ENCODE data around the gene CCNL2. TPM values are rescaled to one million over a fixed set of nuclear protein-coding genes. Genes with fewer than 3 reads are reported as not detected.
A peak's percentile ranks its signal among the peaks of the same experiment; 100 is the strongest.

The CCNL2 gene
- total and polyA plus RNA-seq, 2 of the 13 experiments (the other 11 are each of a cell fraction or from before 2014, with no cell fraction given): 105 to 340 TPM

DNA sequence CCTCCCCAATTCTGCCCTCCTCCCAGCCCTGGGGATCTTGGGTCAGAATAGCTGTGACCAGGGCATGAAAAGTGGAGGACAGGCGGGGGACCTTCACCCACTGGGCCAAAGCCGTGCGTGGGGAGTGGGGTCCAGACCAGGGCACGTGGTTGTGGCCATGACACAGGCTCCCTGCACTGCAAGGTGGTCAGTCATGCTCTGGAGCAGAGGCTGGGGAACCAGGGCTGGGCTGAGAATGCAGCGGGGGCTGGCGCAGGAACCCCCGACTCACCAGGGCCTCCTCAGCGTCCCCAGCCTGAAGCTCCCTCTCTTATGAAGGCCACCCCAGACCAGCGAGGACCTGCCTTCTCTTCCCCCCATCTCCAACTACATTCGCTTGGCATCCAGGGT, 52.6 kb downstream of the CCNL2 start:
- H3K36me3 ChIP-seq (replicated peaks in 1 of 2; ENCODE audit: control insufficient read depth in 1 of 2, insufficient read depth in 2 of 2, low read length in 2 of 2): peaks cover 1 to 4% of the 10 kb centered on the region in 2 experiments; a peak in 3 of 5 replicates
- peak overlapping the region in 1 of 3 experiments; percentile 89; a peak in 1 of 6 replicates for H3K4me3 ChIP-seq (replicated peaks in 1 of 3; ENCODE audit: insufficient read depth in 1 of 3, low read depth in 2 of 3, low read length in 3 of 3)
- in situ Hi-C loops (cut with HindIII; ENCODE audit: extremely low pct_ligation_motif_present, low pct_unique_long_range_greater_than_20kb): no loop called here
- peak overlapping the region; percentile 82 for H3K27ac ChIP-seq (ENCODE audit: extremely low read length, insufficient read depth, low read length)
- peaks cover 45% of the 10 kb centered on the region for H3K4me1 ChIP-seq (ENCODE audit: insufficient read depth, low read length)
- intact Hi-C loops (cut with micrococcal nuclease; ENCODE audit: unreplicated experiment): no loop called here
- H3K79me2 ChIP-seq (ENCODE audit: insufficient read depth, low read length): peaks cover 48% of the 10 kb centered on the region
- BruUV-seq (replicated peaks): TSS peak; percentile 54
- peaks cover 29% of the 10 kb centered on the region; the same call in 1 of the 2 replicates for H4K20me1 ChIP-seq (ENCODE audit: insufficient read depth, low read length)
- no peaks in the 10 kb centered on the region for H3K9me3 ChIP-seq (ENCODE audit: low read length)
- DNase-seq (ENCODE audit: low spot score): no peak
- POLR2A ChIA-PET: interaction anchor here (0.9 to 2.7 kb wide), 6 partner anchors 11 to 86 kb away, joined by 3 to 20 read pairs (median 5); partner anchors contain the start of gene AURKAIP1
- CTCF ChIA-PET (ENCODE audit: low intra/inter-chr PET ratio, low total read pairs): no interaction called here
- H3K4me2 ChIP-seq (ENCODE audit: low read depth, low read length): peak overlapping the region; percentile 91
- WGBS (ENCODE audit: low lambda C conversion rate): 96% methylated on average over 10 of the region's 10 CpGs
- no peaks in the 10 kb centered on the region for H3K27me3 ChIP-seq (ENCODE audit: control insufficient read depth in 1 of 2, insufficient read depth in 2 of 2, low read length in 2 of 2)
- no peak for TF ChIP-seq CBX2 (IDR thresholded peaks at IDR 0.05; ENCODE audit: low read depth, low read length)
- TF ChIP-seq CBX2 (CRISPR knock-in tag; IDR thresholded peaks at IDR 0.05; ENCODE audit: low read depth): no peak
- TF ChIP-seq ZC3H13 (CRISPR knock-in tag; IDR thresholded peaks at IDR 0.05): no peak
- no peak for TF ChIP-seq GLI4 (CRISPR knock-in tag; IDR thresholded peaks at IDR 0.05; ENCODE audit: borderline replicate concordance)
- FAIRE-seq: no peak
- no peak overlapping the region for H2AFZ ChIP-seq (ENCODE audit: low read length)
- H3K9ac ChIP-seq (ENCODE audit: insufficient read depth, low read depth, low read length): no peak overlapping the region; the same call in 1 of the 2 replicates
- no peak for ATAC-seq

DNA sequence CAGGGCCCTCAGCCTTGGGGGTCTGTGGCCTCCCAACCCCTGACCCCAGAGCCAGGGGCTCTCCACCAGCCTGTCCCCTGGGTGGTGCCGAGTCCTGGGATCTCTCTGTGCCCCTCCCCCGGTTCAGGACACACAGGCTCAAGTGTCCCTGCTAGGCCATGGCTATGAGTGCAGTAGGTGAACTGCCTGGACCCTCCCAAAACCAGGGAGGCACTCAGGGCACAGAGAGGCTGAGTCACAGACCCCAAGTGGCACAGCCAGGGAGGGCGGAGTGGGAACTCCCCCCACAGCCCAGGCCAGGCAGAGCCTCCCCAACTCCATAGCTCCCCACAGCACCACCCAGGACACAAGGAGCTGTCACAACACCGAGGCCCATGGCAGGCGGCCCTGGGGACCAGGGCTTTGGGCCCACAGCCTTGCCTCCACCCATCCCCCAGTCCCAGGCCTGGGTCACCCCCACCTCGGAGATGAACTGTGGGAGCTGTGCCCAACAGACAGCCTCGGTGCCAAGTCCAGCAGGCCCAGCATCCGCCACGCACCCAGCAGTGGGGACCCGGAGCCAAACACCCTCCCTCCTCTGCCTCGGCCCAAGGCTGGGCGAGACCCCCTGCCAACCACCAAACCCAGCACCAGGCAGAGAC, 53.2 kb downstream of the CCNL2 start:
- Histone ChIP-seq H3K4me2 (ENCODE audit: low read depth, low read length) (peak overlapping the region; percentile 91), H3K79me2 (ENCODE audit: insufficient read depth, low read length) (peaks cover 48% of the 10 kb centered on the region), H3K9ac (ENCODE audit: insufficient read depth, low read depth, low read length) (peak overlapping the region; percentile 22; the same call in 1 of the 2 replicates), H3K4me3 (replicated peaks in 1 of 3; ENCODE audit: insufficient read depth in 1 of 3, low read depth in 2 of 3, low read length in 3 of 3) (peak overlapping the region in 1 of 3 experiments; percentile 89; a peak in 1 of 6 replicates), H3K27me3 (ENCODE audit: control insufficient read depth in 1 of 2, insufficient read depth in 2 of 2, low read length in 2 of 2) (no peaks in the 10 kb centered on the region), H3K4me1 (ENCODE audit: insufficient read depth, low read length) (peaks cover 42% of the 10 kb centered on the region), H3K36me3 (replicated peaks in 1 of 2; ENCODE audit: control insufficient read depth in 1 of 2, insufficient read depth in 2 of 2, low read length in 2 of 2) (peaks cover 3 to 9% of the 10 kb centered on the region in 2 experiments), H4K20me1 (ENCODE audit: insufficient read depth, low read length) (peaks cover 29% of the 10 kb centered on the region; the same call in 1 of the 2 replicates), H3K27ac (ENCODE audit: extremely low read length, insufficient read depth, low read length) (no peak overlapping the region), H3K9me3 (ENCODE audit: low read length) (no peaks in the 10 kb centered on the region), H2AFZ (ENCODE audit: low read length) (no peak overlapping the region)
- BruUV-seq (replicated peaks): no TSS peak
- ChIA-PET POLR2A (interaction anchor here (0.9 to 1.4 kb wide), 3 partner anchors 11 to 30 kb away, joined by 4 to 5 read pairs (median 5); partner anchors contain the start of gene AURKAIP1), CTCF (ENCODE audit: low intra/inter-chr PET ratio, low total read pairs) (interaction anchor here (2.5 kb wide), 1 partner anchor 26 kb away, joined by 11 read pairs; no protein-coding TSS in a partner anchor)
- intact Hi-C loops (cut with micrococcal nuclease; ENCODE audit: unreplicated experiment): loop anchor here (2.0 kb wide), 1 partner anchor 21 kb away; the partner anchor contains the start of genes CPTP and INTS11
- FAIRE-seq (no peak), ATAC-seq (no peak), DNase-seq (ENCODE audit: low spot score) (no peak)
- in situ Hi-C loops (cut with HindIII; ENCODE audit: extremely low pct_ligation_motif_present, low pct_unique_long_range_greater_than_20kb): no loop called here
- 82% methylated on average over 7 of the region's 12 CpGs for WGBS (ENCODE audit: low lambda C conversion rate)
- no peak for TF ChIP-seq ZNF556 (CRISPR knock-in tag; IDR thresholded peaks at IDR 0.05; ENCODE audit: borderline replicate concordance)
- no peak for TF ChIP-seq ZNF883 (CRISPR knock-in tag; IDR thresholded peaks at IDR 0.05; ENCODE audit: not compliant biosample characterization)
- TF ChIP-seq AGO2 (optimal IDR thresholded peaks at IDR 0.05; ENCODE audit: low read depth, low read length): peak; percentile 10
- TF ChIP-seq GABPB1 (CRISPR knock-in tag; IDR thresholded peaks at IDR 0.05): no peak
- TF ChIP-seq, protein P1, sequence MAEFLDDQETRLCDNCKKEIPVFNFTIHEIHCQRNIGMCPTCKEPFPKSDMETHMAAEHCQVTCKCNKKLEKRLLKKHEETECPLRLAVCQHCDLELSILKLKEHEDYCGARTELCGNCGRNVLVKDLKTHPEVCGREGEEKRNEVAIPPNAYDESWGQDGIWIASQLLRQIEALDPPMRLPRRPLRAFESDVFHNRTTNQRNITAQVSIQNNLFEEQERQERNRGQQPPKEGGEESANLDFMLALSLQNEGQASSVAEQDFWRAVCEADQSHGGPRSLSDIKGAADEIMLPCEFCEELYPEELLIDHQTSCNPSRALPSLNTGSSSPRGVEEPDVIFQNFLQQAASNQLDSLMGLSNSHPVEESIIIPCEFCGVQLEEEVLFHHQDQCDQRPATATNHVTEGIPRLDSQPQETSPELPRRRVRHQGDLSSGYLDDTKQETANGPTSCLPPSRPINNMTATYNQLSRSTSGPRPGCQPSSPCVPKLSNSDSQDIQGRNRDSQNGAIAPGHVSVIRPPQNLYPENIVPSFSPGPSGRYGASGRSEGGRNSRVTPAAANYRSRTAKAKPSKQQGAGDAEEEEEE (CRISPR knock-in tag; IDR thresholded peaks at IDR 0.05; ENCODE audit: borderline replicate concordance): no peak
- TF ChIP-seq TBP (CRISPR knock-in tag; IDR thresholded peaks at IDR 0.05): no peak
- TF ChIP-seq, protein P2, sequence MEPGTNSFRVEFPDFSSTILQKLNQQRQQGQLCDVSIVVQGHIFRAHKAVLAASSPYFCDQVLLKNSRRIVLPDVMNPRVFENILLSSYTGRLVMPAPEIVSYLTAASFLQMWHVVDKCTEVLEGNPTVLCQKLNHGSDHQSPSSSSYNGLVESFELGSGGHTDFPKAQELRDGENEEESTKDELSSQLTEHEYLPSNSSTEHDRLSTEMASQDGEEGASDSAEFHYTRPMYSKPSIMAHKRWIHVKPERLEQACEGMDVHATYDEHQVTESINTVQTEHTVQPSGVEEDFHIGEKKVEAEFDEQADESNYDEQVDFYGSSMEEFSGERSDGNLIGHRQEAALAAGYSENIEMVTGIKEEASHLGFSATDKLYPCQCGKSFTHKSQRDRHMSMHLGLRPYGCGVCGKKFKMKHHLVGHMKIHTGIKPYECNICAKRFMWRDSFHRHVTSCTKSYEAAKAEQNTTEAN (CRISPR knock-in tag; conservative IDR thresholded peaks at IDR 0.05): no peak
- no peak for TF ChIP-seq ATRX (CRISPR knock-in tag; IDR thresholded peaks at IDR 0.05; ENCODE audit: borderline replicate concordance)
- peak; percentile 28 for TF ChIP-seq RBM22 (optimal IDR thresholded peaks at IDR 0.05; ENCODE audit: low read length)
- TF ChIP-seq MYNN (CRISPR knock-in tag; IDR thresholded peaks at IDR 0.05; ENCODE audit: low read depth): no peak
